GM18507 (cell line): ENCODE data around the gene OTULIN.

Source experiments
- DNase-seq: peaks from one replicate; pipeline ENCODE4 v3.0.0; 2011; ENCODE audit warnings: low read depth; ENCODE audit not compliant: insufficient read length; ENCODE audit errors: extremely low spot score
- FAIRE-seq: peaks from 2 replicates; lab custom pipeline; 2011; peaks lifted over from hg19 to GRCh38; lab: Jason Lieb, UNC

OTULIN gene

GRCh38 chr5:14667290-14667689, 2.8 kb downstream of the OTULIN start:
- no peak for DNase-seq
- peak; percentile 9 for FAIRE-seq

DNA sequence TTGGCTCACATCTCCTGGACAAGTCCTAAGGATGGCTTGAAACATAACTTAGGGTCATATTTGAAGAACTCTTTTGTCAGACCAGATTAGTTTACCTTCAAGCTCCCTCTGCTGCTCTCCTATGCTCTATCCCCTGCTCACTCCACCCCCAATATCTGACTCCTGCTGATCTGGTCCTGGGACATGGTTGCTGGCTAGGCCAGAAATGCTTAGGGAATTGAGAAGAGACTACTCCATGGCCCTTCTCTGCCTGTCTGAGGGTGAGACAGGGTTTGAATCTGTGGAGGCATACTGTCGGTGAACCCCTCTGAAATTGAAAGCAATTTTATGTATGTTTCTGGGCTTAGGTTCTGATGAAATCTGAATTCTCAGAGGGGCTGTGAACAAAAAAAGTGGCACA, 3.3 kb downstream of the OTULIN start:
- FAIRE-seq (peak; percentile 45), DNase-seq (no peak)

DNA sequence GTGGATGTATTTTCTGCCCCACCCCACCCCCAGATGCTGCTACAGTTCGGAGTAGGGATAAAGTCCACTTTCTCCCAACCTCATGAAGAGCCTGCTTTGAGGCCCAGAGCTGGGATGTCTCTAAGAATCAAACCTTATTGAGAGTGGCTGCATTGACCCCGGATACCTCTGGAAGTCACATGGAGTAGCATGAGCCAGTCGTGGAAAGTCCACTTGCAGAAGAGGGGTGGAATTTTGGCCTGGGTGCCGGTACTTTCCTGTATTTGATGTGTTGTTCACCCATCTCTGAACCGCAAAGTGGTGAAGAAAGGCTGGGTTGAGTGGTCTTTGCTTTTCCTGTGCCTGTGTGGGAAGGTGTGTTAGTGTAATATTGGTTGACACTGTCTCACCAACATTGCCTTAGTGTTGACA, 3.7 kb downstream of the OTULIN start:
- no peak for DNase-seq
- FAIRE-seq, result peak; percentile 66

- DNase-seq (no peak), FAIRE-seq (no peak)
These were observed 4.9 kb downstream of the OTULIN start for GRCh38 chr5:14669415-14669814.

DNA sequence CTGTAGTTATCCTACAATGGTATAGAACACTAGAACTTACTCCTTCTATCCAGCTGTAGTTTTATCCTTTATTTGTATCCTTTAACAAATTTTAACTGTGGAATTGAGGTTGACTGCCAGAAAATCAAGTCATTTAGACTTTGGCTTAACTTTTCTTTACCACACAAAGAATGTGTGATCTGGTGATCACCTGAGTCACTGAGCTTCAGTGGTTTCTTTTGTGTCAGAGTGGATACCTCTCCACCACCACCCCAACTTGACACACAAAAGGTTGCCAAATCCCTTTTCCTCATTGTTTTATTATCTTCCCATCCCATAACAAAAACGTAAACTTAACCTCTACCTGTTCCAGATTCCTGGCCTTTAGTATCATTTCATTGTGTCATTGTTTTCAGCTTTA, 5.5 kb downstream of the OTULIN start:
- DNase-seq, result no peak

DNA sequence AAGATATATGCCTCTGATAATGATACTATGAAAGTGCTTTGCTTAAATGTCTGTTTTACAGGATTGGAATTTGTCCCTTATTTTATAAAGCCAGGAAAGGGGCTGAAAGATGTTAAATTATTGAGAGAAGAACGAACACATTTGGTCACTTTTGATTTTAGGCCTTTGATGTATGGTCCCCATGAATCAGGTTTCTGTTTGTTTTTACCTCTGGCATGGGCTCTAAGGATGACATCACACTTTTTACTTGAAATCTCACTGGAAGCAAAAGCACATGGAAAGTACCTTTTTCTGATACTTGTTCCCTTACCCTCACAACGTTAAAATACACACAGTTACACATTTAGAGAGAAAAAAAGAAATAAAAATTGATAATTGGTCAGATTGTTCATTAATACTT, 6.9 kb downstream of the OTULIN start:
- DNase-seq (no peak), FAIRE-seq (peak; percentile 48)

More for the DNA sequence above, 5.5 kb downstream of the OTULIN start:
- FAIRE-seq, result no peak

DNA sequence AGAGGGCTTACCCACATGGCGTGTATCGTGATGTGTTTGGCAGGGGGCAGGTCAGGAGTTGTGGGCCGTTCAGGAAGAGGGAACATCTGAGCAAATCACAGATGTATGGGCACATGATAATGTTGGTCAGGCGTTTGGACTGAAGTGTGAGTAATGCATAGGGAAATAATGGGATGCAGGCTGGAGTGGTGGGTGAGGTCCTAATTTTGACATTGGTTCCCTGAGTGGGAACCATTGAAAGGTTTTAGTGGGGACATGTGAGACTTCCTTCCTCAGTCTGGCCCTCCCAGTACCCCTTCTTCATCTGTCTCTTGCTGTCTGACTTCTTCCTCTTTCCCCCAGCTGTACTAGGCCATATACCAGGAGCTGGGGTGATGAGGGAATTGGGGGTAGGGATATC, 7.6 kb downstream of the OTULIN start:
- FAIRE-seq, result no peak

DNA sequence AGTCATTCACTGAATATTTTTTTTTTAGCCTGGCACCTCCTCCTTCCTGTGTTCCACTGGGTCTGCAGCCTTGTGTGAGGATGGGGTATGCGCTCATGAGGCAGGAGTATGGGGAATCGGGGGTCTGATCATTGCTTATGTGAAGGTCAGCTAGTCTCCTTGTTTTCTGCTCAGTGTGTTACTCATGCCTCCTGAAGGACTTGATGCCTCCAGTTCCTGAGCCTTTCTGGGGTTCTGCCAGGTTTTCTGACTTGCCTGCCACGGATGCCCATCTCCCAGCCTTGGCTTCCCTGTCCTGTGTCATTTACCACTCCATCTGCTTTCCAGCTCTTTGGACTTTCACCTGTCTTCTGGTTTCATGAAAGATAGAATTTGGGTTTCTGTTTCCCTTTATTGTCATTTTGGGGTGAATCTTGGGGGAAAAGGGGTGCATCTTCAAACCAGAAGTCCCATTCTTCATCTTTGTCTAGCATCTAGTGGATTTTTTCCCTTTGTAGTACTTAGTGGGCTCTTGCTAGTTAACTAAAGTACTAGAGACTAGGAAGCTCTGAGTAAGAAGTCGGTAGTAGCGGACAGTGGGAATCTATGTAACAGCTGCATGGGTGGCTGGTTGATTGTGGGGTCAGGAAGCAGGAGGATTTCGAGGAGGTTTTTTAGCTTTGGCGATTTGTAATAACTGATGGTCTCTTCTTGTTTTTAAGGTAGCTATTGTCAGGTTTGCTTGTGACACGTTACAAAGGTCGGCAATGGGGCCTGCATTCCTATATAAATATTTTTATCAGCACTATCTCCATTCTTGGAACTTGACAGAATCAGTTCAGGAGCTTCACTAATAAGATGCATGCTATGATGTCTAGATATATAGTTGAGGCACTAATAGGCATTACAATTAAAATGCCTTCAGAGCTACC, 8.2 kb downstream of the OTULIN start:
- FAIRE-seq (no peak), DNase-seq (no peak)

More for the DNA sequence above, 7.6 kb downstream of the OTULIN start:
- no peak for DNase-seq

DNA sequence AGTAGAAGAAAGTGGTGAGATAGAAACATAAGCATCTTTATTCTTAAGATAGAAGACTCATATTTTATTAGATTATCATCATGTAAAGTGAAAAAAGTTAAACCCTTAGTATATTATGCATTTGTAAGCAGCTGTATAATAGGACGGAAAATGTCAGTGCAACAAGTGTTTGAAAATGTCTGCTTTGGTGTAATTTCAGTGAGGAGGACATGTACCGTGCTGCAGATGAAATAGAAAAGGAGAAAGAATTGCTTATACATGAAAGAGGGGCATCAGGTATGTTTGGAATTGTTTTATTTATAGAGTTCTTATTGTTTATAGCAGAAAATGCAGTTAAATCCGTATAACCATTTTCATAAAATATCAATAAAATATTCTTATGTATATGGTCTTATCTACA, 8.9 kb downstream of the OTULIN start:
- DNase-seq, result no peak
- FAIRE-seq, result no peak

DNA sequence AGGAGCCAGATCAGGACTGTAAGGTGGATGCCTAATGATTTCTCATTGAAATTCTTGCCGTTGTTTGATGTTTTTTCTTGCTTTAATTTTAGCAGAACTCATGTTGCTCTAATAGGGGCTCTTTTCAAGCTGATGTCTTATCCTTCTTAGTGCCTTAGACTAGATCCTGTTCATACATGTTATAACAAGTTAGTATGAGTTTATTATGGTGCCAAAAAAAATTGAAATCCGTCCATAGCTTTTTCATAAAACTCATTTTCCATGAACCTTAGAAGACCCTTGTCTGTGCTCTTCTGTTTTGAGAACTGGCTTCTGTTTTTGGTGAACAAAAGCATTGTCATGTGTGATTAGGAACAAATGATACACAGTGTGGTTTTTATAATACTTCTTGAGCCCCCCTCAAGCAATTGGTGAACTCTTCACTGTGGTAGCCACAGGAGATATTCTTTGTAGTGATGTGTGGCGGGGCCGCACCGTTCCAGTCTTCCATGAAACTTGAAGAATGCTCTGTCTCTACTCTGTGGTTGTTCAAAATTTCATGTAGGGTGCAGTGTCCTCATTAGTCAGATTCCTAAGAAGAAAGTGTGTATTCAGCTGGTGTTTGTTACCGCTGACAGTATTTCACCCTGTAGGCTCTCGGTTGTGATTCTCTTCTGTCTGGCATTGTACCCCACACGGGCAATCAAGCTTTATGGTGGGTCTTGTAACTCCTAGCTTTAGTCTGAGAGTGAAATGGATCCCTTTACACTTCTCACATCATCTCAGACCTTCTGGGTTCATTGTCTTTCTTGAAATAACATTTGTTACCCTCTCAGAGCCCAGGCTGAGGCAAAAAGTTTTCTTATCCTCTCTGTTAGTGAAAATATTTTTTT, 10.7 kb downstream of the OTULIN start:
- FAIRE-seq, result no peak
- DNase-seq, result no peak

- DNase-seq (peak; percentile 28), FAIRE-seq (peak; percentile 70)
These were observed 11.4 kb downstream of the OTULIN start for GRCh38 chr5:14675865-14676300.

DNA sequence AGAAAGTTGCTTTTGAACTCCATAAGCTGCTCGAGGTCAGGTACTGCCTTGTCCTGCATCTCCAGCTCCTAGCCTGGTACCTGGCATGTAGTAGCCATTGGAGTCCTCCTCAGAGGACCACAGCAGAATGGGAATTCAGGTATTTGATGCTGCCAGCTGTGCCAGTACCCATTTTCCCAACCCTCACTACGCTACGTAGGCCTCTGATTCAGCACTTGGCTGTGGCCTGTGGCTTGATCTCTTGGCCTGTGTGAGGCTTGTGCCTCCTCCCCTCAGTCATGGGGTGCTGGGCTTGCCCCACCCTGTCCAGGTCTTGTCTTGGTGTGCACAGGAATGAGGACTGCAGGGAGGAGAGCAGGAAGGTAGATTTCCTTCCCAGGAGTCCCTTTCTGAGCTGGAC, 11.8 kb downstream of the OTULIN start:
- peak; percentile 9 for FAIRE-seq
- DNase-seq, result no peak

DNA sequence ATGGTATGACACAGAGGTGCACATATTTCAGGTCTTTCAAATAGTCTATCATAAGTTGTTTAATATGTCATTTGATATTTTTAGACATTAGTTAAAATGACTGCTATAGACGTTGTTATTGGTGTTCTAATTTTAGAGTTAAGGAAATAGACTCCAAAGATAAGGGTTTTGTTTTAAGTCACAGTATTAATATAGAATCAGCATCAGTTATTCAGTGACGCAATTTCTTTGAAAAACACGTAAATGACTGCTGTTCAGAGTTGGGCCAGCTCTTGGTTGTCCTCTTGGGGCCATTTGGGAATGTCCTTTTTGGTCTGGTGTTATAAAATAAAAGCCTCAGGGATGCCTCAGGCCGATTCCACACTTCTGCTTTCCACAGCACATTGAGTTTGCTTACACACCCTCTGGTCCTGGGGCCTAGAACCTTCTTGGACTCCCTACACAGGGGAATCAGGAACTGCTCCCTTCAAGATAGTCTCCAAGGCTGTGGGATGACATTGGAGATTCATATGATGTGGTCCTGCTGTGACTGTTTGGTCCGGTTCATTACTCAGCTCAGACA, 14.3 kb downstream of the OTULIN start:
- DNase-seq, result no peak

DNA sequence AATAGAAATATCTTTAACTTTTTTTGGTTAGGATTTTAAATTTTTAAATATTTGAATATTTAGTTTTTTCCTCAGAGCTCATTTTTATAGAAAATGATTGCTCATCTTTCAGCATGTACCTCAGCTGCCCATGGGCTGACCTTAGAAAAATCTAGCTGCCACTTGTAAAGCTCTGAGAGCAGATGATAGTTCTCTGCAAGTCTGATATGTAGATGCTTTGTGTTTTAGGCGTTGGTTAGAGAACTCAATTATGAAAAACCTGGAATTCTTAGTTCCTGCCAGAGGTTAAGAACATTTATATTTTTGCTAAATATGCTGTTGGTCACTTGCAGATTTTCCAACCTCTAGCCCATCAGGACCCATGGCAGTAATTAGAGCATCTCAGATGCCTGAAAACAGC, 15.1 kb downstream of the OTULIN start:
- FAIRE-seq (no peak), DNase-seq (no peak)

More for the DNA sequence above, 14.3 kb downstream of the OTULIN start:
- no peak for FAIRE-seq

DNA sequence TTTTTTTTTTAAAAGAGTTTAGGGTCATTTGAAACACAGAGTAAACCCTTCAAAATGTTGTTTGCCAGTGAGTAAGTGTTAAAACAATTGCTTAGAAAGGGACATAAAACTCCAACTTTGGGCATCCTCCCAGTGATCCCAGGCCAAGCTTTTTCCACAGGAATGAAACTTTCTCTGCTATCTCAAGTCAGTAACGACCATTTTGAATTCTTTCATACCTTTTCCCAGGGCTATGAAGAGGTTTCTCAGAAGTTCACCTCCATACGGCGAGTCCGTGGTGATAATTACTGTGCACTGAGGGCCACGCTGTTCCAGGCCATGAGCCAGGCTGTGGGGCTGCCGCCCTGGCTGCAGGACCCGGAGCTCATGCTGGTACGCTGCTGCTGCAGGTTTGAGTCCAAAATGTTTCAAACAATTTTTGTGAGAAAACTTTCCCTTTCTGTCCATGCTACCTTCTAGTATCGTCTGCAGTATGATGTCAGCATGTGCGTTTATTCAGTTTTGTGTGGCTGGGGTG, 16.8 kb downstream of the OTULIN start:
- DNase-seq, result no peak
- FAIRE-seq, result no peak

DNA sequence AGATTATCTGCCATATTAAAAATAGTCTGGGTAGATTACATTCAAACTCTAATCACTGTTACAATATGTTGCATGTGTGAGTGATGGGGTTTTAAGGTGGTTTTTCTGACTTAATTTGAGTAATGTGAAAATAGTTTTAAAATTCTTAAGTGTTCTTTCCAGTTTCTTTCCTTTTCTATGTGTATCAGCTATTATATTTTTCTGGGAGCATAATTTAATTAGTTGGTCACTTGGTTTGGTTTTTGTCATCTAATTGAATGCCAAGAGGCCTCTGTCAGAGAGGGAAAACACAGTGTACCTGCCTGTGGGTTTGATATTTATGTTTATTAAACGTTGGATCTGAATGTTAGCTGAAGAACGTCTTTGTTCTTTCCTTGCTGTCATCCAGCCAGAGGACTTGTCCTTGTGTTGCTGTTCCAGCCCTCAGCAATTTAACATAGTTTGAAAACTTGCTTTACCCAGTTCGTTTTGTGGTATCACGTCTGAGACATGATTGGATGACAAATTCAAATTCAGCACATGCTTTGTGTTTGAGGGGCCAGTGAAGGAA, 19.5 kb downstream of the OTULIN start:
- FAIRE-seq (no peak), DNase-seq (no peak)

- DNase-seq (no peak), FAIRE-seq (no peak)
These were observed 20.2 kb downstream of the OTULIN start for GRCh38 chr5:14684757-14685156.

DNA sequence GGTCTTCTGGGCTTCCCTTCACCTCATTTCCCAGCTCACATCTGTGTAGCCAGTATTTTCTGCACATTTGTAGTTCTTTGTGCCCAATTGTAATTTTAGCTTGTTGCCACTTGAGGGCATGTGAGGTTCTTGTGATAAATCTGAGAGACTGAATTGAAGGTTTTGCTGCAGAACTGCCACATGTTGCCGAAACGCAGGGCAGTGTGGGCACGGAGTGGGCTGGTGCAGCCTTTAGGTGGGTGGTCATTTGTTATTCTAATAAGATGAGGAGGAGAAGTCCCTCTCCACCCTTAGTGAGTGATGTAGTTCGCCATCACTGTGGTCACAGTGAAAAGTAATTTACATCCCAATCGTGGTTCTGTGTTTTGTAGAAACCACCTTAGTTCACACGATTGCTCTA, 21.2 kb downstream of the OTULIN start:
- FAIRE-seq, result peak; percentile 78
- peak; percentile 30 for DNase-seq

- FAIRE-seq, result no peak
These were observed 22.0 kb downstream of the OTULIN start for GRCh38 chr5:14686517-14686916.

More at GRCh38 chr5:14686517-14686916, 22.0 kb downstream of the OTULIN start:
- no peak for DNase-seq
